Activated CD8-positive, alpha-beta T cell treated with anti-CD3 and anti-CD28 coated beads, Interleukin-2, amount 10 ng/mL, durations not matched to agents 7 days and 5 days (primary cell): ENCODE measurements around the gene ZNF436. TPM values are rescaled to one million over a fixed set of nuclear protein-coding genes. Genes with fewer than 3 reads are reported as not detected.

Source experiments
- ATAC-seq: fragments of 150-1000 bp; cut with Tn5 transposase; one replicate; pipeline ENCODE4 v1.10.0; 2021; ENCODE audit warnings: moderate library complexity
- CTCF ChIA-PET: fragments of 350-600 bp; sonication (Branson Sonifier 250); formaldehyde crosslinking; loops from one replicate; lab custom pipeline; 2021; ENCODE audit warnings: antibody characterized with exemption; lab: Charles Lee
- POLR2A ChIA-PET: fragments of 350-600 bp; sonication (Branson Sonifier 250); formaldehyde crosslinking; loops from one replicate; lab custom pipeline; 2021; ENCODE audit warnings: antibody characterized with exemption; lab: Charles Lee
- DNase-seq: peaks from one replicate; pipeline ENCODE4 v3.0.0-alpha.2; 2020
- H3K27ac Mint-ChIP-seq: one replicate; pipeline ENCODE4 v1.8.0; 2021; ENCODE audit warnings: mild to moderate bottlenecking, mixed read lengths
- H3K27me3 Mint-ChIP-seq: one replicate; pipeline ENCODE4 v1.8.0; 2021; ENCODE audit warnings: low read depth, mixed read lengths
- H3K36me3 Mint-ChIP-seq: one replicate; pipeline ENCODE4 v1.8.0; 2021; ENCODE audit warnings: low read depth, mixed read lengths
- H3K4me1 Mint-ChIP-seq: one replicate; pipeline ENCODE4 v1.8.0; 2021; ENCODE audit warnings: low read depth, mixed read lengths
- H3K4me3 Mint-ChIP-seq: one replicate; pipeline ENCODE4 v1.8.0; 2021; ENCODE audit warnings: mild to moderate bottlenecking, mixed read lengths
- H3K9me3 Mint-ChIP-seq: one replicate; pipeline ENCODE4 v1.8.0; 2022; ENCODE audit warnings: mixed read lengths; ENCODE audit not compliant: insufficient read depth
- total RNA-seq, 2 experiments: library from RNA; stranded (reverse); gene quantifications; one replicate each; pipeline ENCODE4 v1.2.3, GENCODE V29; 2021

Gene ZNF436
- total RNA-seq, 2 experiments from 2014 or later, result 5.0 to 5.4 TPM

DNA sequence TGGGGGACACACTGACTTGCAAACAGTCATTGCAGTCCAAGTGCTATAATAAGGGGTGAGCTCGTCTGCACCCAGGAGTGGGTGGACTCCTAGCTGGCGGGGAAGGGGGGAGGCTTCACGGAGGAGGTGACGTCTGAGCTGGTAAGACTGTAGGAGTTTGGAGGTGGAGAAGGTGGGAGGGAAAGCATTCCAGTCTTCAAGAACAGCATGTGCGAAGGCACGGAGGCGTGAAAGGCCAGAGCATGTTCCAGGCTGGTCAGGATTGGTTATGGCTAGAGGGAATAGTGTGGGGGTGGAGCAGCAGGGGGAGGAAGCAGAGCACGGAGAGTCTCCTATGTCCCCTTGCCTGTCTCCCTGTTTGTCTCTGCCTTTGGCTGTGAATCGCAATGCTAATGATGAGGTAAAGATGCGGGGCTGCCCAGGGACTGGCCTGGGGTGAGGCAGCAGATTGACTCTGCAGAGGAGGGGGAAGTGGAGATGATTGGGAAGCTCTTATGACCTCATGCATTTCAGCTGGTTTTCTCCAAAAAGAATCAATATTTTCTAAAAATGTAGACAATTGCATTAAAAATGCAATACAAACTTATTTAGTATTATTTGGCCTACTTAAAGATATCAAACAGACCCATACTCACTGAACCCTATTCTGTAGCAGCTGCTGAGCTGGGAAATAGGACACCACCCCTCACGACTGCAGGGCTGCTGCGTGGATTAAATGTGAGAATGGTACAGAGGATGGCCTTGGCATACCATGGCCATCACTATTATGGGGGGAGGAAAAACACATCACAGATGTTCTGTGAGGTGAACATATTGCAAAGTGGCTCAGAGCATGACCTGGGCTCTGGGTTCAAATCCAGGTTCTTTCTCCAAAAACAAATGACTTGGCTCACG lies 2.6 kb upstream of the ZNF436 start:
- H3K4me1 Mint-ChIP-seq, result peaks cover 22% of the 10 kb centered on the region
- H3K27me3 Mint-ChIP-seq, result no peaks in the 10 kb centered on the region
- peaks cover 6% of the 10 kb centered on the region for H3K36me3 Mint-ChIP-seq
- ATAC-seq (no peak), DNase-seq (no peak)
- ChIA-PET POLR2A (no interaction called here), CTCF (no interaction called here)
- H3K9me3 Mint-ChIP-seq, result no peaks in the 10 kb centered on the region
- H3K27ac Mint-ChIP-seq, result no peak overlapping the region
- no peak overlapping the region for H3K4me3 Mint-ChIP-seq

DNA sequence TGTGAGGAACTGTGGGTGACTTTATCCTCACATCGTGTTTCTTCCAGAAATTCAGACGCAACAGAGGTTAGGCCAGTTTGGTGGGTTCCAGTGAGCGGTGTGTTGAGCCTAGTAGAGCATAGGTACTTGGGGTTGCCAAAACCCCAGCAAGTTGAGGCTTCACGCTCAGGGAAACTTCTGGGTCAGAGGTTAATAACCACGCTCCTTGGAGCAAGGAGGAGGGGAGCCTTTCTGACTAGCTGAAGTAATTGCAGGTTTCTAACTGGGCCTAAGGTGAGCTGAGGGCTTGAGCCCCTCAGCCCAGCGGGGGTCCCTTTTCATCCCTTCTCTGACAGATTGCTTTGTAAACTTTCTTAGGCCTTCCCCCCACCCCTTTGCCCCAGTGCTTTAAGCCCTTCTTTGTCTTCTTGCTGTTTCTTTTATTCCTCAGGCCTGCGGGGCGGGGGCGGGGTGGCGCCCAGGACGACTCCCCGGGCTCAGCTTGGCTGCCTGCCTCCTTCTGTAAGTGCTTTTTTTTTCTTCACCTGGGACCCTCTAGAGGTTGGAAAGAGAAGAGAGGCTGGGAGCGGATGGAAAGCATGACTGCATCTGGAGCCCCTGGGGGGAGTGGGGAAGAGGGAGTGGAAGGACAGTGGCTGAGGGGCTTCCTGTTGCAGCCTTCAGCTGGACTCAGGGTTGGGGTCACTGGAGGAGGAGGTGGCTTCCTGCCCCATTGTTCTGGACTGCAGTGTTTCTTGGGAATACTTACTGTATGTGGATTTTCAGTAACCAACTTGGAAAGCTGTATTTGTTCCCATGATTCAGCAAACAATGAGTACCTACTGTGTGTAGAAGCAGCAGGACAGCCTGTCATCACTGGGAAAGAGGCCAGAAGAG lies 1.3 kb upstream of the ZNF436 start:
- Mint-ChIP-seq H3K9me3 (peaks cover 3% of the 10 kb centered on the region), H3K27ac (no peak overlapping the region)

DNA sequence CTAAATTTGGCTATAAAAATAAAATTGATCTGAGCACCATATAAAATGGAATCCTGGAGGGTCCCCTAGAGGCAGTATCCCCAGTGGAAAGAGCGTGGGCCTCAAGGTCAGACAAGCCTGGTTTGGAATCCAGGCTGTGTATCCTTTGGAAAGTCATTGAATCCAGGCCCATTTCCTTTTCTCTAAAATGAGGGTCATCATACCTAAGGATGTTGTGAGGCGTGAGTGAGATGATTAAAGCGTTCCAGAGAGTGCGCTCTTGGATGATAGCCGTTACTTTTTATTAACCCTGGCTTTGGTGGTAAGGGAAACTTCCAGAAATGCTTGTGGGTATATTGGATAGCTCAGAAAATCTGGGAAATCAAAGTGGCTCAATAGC lies 683 bp upstream of the ZNF436 start:
- DNase-seq (no peak), ATAC-seq (no peak)
- peak overlapping the region; percentile 92 for H3K4me3 Mint-ChIP-seq
- peaks cover 22% of the 10 kb centered on the region for H3K36me3 Mint-ChIP-seq
- POLR2A ChIA-PET, result interaction anchor here (1.0 to 3.1 kb wide), 2 partner anchors 26 to 158 kb away, joined by 3 to 38 read pairs; partner anchors contain the start of gene HNRNPR
- H3K27ac Mint-ChIP-seq, result no peak overlapping the region
- no peaks in the 10 kb centered on the region for H3K27me3 Mint-ChIP-seq
- H3K4me1 Mint-ChIP-seq, result peaks cover 36% of the 10 kb centered on the region
- CTCF ChIA-PET, result no interaction called here
- H3K9me3 Mint-ChIP-seq, result peaks cover 6% of the 10 kb centered on the region

More for the DNA sequence above, 1.3 kb upstream of the ZNF436 start:
- no peak for ATAC-seq
- DNase-seq, result no peak
- Mint-ChIP-seq H3K36me3 (peaks cover 18% of the 10 kb centered on the region), H3K4me1 (peaks cover 35% of the 10 kb centered on the region), H3K27me3 (no peaks in the 10 kb centered on the region), H3K4me3 (no peak overlapping the region)
- ChIA-PET CTCF (no interaction called here), POLR2A (interaction anchor here (1.0 kb wide), 1 partner anchor 158 kb away, joined by 3 read pairs; no protein-coding TSS in a partner anchor)

DNA sequence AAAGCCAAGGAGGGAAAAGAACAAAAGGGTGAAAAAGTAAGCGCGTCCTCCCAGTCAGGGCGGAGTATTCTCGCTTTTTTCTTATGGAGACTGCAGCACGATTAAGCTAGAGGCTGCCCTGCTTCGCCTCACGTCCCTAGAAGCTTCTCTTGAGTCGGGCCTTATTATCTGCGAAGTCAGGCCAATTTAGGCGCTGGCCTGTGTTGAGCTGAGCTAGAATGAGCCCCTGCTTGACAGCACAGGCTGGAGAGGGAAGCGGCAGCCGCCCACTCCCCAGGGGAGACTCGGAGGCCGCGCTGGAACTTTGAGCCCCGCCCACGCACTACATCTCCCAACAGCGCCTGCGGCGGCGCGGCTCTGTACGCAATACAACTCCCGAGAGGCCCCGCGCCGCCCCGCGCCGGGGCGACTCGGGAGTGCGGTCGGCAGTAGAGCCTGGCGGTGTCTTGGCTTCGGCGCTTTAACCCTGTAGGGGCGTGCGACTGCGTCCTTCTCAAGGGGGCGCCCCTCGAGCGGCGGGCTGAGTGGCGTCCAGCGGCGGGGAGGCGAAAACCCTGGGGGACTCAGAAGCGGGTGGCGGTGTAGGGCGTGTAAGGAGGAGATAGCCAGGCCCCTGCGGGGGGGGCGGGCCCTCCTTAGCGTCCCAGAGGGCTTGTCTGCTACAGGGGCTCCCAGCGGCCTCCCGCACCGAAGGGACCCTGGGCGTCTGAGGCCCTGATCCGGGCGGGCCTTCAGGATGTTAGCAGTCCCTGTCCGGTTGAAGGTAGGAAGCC lies 888 bp downstream of the ZNF436 start:
- Mint-ChIP-seq H3K9me3 (peaks cover 6% of the 10 kb centered on the region), H3K27ac (peak overlapping the region; percentile 97), H3K4me1 (peaks cover 36% of the 10 kb centered on the region), H3K36me3 (peaks cover 34% of the 10 kb centered on the region), H3K27me3 (no peaks in the 10 kb centered on the region), H3K4me3 (peak overlapping the region; percentile 92)
- peak; percentile 83 for ATAC-seq
- CTCF ChIA-PET, result interaction anchor here (0.6 to 3.3 kb wide), 11 partner anchors 14 to 323 kb away, joined by 3 to 19 read pairs (median 3); partner anchors contain the start of genes HNRNPR and RPL11
- POLR2A ChIA-PET, result interaction anchor here (0.6 to 3.1 kb wide), 7 partner anchors 12 to 1344 kb away, joined by 3 to 38 read pairs (median 3); partner anchors contain the start of gene HNRNPR
- DNase-seq, result peak; percentile 90

DNA sequence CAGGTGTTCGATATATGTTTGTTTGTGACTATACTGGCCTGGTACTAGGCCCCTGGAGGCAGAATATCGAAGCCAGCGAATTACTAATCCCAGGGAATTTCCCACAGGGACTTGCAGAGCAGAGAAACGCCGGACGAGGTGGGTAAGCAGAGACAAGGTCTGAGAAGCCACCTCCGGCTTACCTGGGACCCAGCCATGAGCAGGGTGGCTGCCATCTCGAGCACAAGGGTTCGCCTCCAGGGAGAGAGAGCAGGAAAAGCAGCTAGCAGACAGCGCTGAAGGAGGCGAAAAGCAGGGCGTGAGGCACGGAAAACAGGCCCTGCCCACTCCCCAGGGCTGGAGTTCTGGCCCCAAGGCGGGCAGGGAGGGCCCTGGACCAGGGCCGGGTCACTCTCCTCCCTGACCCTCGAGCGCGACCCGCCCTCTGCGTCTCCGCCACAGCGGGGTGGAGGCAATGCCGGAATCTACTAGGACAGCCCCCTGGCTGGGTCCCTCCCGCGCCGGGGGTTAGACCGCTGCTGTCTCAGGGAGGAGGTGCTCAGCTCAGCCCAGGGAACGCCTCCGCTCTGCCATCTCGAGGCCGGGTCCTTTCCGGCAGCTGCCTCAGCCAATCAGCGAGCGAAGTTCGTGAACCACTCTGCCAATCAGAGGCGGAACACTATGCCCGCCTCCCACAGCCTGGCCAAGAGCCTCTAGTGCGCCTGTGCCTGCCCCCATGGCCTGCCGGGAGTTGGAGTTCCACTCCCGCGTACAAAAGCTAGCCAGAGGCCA lies 1.7 kb downstream of the ZNF436 start:
- peak overlapping the region; percentile 97 for H3K27ac Mint-ChIP-seq
- peaks cover 36% of the 10 kb centered on the region for H3K4me1 Mint-ChIP-seq
- H3K9me3 Mint-ChIP-seq, result peaks cover 7% of the 10 kb centered on the region
- ATAC-seq (peak; percentile 94), DNase-seq (peak; percentile 99)
- H3K4me3 Mint-ChIP-seq, result peak overlapping the region; percentile 92
- no peaks in the 10 kb centered on the region for H3K27me3 Mint-ChIP-seq
- CTCF ChIA-PET, result interaction anchor here (0.8 to 3.3 kb wide), 13 partner anchors 12 to 323 kb away, joined by 3 to 19 read pairs (median 3); partner anchors contain the start of genes HNRNPR and RPL11
- POLR2A ChIA-PET, result interaction anchor here (0.9 to 3.1 kb wide), 7 partner anchors 11 to 36 kb away, joined by 3 to 38 read pairs (median 3); partner anchors contain the start of gene HNRNPR
- H3K36me3 Mint-ChIP-seq, result peaks cover 40% of the 10 kb centered on the region

DNA sequence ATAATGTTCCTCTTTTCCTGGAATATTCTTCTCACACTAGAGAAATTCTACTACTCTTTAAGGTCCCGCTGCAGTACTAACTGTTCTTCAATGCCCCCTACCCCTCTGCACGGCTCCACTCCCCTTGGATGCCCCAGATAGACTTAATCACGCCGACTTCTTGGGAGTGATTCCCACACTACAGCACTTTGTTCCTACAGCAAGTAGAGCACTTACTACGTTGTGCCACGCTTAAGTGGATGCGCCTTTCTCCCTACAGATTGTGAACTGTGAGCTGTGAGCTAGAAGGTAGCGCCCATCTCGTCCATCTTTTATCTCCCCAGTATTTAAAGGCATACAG lies 2.2 kb downstream of the ZNF436 start:
- ATAC-seq, result no peak
- peaks cover 36% of the 10 kb centered on the region for H3K4me1 Mint-ChIP-seq

DNA sequence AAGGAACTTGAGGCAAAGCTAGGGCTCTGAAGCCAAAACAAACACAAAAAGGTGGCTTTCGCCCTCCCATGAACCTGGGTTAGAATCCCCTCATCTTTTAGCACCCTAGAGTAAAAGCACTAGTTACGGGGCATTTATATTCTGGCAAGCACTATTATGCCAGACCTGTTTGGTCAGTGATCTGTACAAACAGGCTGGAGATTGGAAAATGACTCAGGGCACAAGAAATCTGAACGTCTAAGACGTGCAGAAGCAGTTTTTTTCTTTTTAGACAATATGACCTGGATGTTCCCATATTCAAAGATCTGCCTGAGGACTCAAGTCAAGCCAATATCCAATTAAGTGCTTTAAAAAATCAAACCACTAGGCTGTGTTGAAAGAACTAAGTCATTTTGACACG lies 3.0 kb downstream of the ZNF436 start:
- ATAC-seq (no peak), DNase-seq (no peak)
- Mint-ChIP-seq H3K27me3 (no peaks in the 10 kb centered on the region), H3K9me3 (peaks cover 19% of the 10 kb centered on the region), H3K27ac (no peak overlapping the region), H3K36me3 (peaks cover 54% of the 10 kb centered on the region), H3K4me1 (peaks cover 36% of the 10 kb centered on the region), H3K4me3 (peak overlapping the region; percentile 92)
- ChIA-PET CTCF (interaction anchor here (1.0 to 3.3 kb wide), 5 partner anchors 10 to 173 kb away, joined by 3 to 19 read pairs (median 6); partner anchors contain the start of gene HNRNPR), POLR2A (interaction anchor here (0.9 kb wide), 1 partner anchor 22 kb away, joined by 4 read pairs; the partner anchor contains the start of gene HNRNPR)

More for the DNA sequence above, 2.2 kb downstream of the ZNF436 start:
- Mint-ChIP-seq H3K36me3 (peaks cover 46% of the 10 kb centered on the region), H3K27me3 (no peaks in the 10 kb centered on the region), H3K4me3 (peak overlapping the region; percentile 92), H3K9me3 (peaks cover 13% of the 10 kb centered on the region), H3K27ac (peak overlapping the region; percentile 97)
- POLR2A ChIA-PET, result interaction anchor here (0.6 to 3.1 kb wide), 6 partner anchors 11 to 69 kb away, joined by 3 to 38 read pairs (median 4); partner anchors contain the start of gene HNRNPR
- peak; percentile 22 for DNase-seq
- CTCF ChIA-PET, result interaction anchor here (0.8 to 3.3 kb wide), 7 partner anchors 12 to 172 kb away, joined by 3 to 19 read pairs (median 6); partner anchors contain the start of gene HNRNPR

DNA sequence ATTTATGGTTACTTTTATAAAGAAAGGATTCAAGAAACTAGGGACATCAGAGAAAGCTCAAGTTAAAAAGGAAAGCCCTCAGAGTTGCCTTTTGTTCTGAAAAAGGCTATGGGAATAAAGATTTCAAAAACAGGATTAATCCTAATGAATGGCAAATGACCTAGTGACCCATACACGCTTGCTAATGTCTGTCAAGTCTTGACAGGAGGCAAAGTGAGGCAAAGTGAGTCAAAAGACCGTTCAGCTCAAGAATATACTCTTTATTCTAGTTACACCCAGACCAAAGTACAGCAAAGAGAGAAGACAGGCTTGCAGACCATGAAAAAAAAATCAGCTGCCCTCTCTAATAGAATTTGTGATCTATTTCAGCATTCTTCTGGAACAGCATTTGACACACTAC lies 3.5 kb downstream of the ZNF436 start:
- H3K4me3 Mint-ChIP-seq, result no peak overlapping the region
- no peak for DNase-seq
- peaks cover 34% of the 10 kb centered on the region for H3K4me1 Mint-ChIP-seq
- no peak for ATAC-seq
- POLR2A ChIA-PET, result interaction anchor here (0.9 kb wide), 1 partner anchor 22 kb away, joined by 4 read pairs; the partner anchor contains the start of gene HNRNPR
- no peaks in the 10 kb centered on the region for H3K27me3 Mint-ChIP-seq
- H3K9me3 Mint-ChIP-seq, result peaks cover 24% of the 10 kb centered on the region
- H3K36me3 Mint-ChIP-seq, result peaks cover 59% of the 10 kb centered on the region
- CTCF ChIA-PET, result interaction anchor here (1.2 to 3.2 kb wide), 2 partner anchors 9 to 22 kb away, joined by 3 to 19 read pairs; partner anchors contain the start of gene HNRNPR
- H3K27ac Mint-ChIP-seq, result no peak overlapping the region

DNA sequence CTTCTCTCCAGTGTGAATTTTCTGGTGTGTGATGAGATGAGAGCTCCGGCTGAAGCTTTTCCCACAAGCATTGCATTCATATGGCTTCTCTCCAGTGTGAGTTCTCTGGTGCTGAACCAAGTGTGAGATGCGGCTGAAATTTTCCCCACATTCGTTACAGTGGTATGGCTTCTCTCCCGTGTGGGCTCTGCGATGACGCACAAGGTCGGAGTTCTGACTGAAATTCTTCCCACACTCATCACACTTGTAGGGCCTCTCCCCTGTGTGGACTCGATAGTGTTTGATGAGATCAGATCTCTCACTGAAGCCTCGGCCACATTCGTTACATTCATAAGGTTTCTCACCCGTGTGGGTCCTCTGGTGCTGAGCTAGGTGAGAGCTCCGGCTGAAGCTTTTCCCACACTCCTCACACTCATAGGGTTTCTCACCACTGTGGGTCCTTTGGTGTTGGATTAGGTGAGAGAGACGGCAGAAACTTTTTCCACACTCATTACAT lies 7.4 kb downstream of the ZNF436 start:
- no peak overlapping the region for H3K4me3 Mint-ChIP-seq
- CTCF ChIA-PET, result interaction anchor here (1.2 kb wide), 1 partner anchor 17 kb away, joined by 3 read pairs; no protein-coding TSS in a partner anchor
- peaks cover 43% of the 10 kb centered on the region for H3K9me3 Mint-ChIP-seq
- H3K27me3 Mint-ChIP-seq, result no peaks in the 10 kb centered on the region
- no peak overlapping the region for H3K27ac Mint-ChIP-seq
- DNase-seq (no peak), ATAC-seq (no peak)
- POLR2A ChIA-PET, result interaction anchor here (1.0 to 2.9 kb wide), 2 partner anchors 18 to 24 kb away, joined by 3 to 14 read pairs; partner anchors contain the start of gene HNRNPR
- H3K36me3 Mint-ChIP-seq, result peaks cover 83% of the 10 kb centered on the region
- H3K4me1 Mint-ChIP-seq, result peaks cover 15% of the 10 kb centered on the region
